Stimulated activated CD4-positive, alpha-beta T cell treated with anti-CD3 and anti-CD28 coated beads, TNF-alpha, amount 100 ng/mL, for 24 hours (primary cell): Measurements from ENCODE around the gene PON1.

Source experiments
- DNase-seq, 3 experiments: peaks; one replicate each; pipeline ENCODE4 v3.0.0-alpha.2; 2020; ENCODE audit warnings: low read depth in 3 of 3

Gene PON1

GRCh38 chr7:95317546-95317945, 6.8 kb downstream of the PON1 start:
- DNase-seq, result no peak

- DNase-seq, result no peak
Observed at GRCh38 chr7:95316588-95316987, 7.7 kb downstream of the PON1 start.

GRCh38 chr7:95312561-95312960, 11.8 kb downstream of the PON1 start:
- no peak for DNase-seq

GRCh38 chr7:95311389-95311788, 12.9 kb downstream of the PON1 start:
- no peak for DNase-seq

GRCh38 chr7:95309951-95310350, 14.4 kb downstream of the PON1 start:
- DNase-seq, result no peak

- DNase-seq, result no peak
Observed at GRCh38 chr7:95304990-95305389, 19.3 kb downstream of the PON1 start.

GRCh38 chr7:95303013-95303905, 21.1 kb downstream of the PON1 start:
- no peak for DNase-seq

- no peak for DNase-seq
Observed at GRCh38 chr7:95298091-95298490, 26.2 kb downstream of the PON1 start.

- DNase-seq, result no peak
Observed at GRCh38 chr7:95297041-95297440, 27.3 kb downstream of the PON1 start.

- DNase-seq, result no peak
Observed at GRCh38 chr7:95296456-95296855, 27.9 kb downstream of the PON1 start.

- DNase-seq, result no peak
Observed at GRCh38 chr7:95295397-95295796, 28.9 kb downstream of the PON1 start.

- DNase-seq, result no peak
Observed at GRCh38 chr7:95290166-95290830, 34.0 kb downstream of the PON1 start.

GRCh38 chr7:95286096-95286495, 38.2 kb downstream of the PON1 start:
- no peak for DNase-seq

GRCh38 chr7:95279417-95279816, 44.9 kb downstream of the PON1 start:
- DNase-seq, result no peak

- DNase-seq, result no peak
Observed at GRCh38 chr7:95276114-95276513, 48.2 kb downstream of the PON1 start.

GRCh38 chr7:95269640-95270039, 54.7 kb downstream of the PON1 start:
- DNase-seq, result no peak

- no peak for DNase-seq
Observed at GRCh38 chr7:95267754-95268153, 56.6 kb downstream of the PON1 start.

- DNase-seq, result no peak
Observed at GRCh38 chr7:95265634-95266033, 58.7 kb downstream of the PON1 start.

GRCh38 chr7:95264363-95264891, 59.9 kb downstream of the PON1 start:
- DNase-seq, result no peak

GRCh38 chr7:95263785-95264362, 60.5 kb downstream of the PON1 start:
- DNase-seq, result no peak

- DNase-seq, result no peak
Observed at GRCh38 chr7:95262875-95263274, 61.5 kb downstream of the PON1 start.

GRCh38 chr7:95261895-95262415, 62.4 kb downstream of the PON1 start:
- DNase-seq, result no peak
